Activated CD8-positive, alpha-beta T cell treated with anti-CD3 and anti-CD28 coated beads for 36 hours (primary cell): ENCODE results near the gene TMEM63B. TPM values are rescaled to one million over a fixed set of nuclear protein-coding genes. Genes with fewer than 3 reads are reported as not detected.

Experiments used
- ATAC-seq: fragments of 200-7000 bp; cut with Tn5 transposase; one replicate; pipeline ENCODE4 v1.10.0; 2021; ENCODE audit warnings: mild to moderate bottlenecking, moderate library complexity
- CTCF ChIA-PET: fragments of 350-600 bp; sonication (Branson Sonifier 250); formaldehyde crosslinking; loops from one replicate; lab custom pipeline; 2021; ENCODE audit warnings: antibody characterized with exemption; lab: Charles Lee
- POLR2A ChIA-PET: fragments of 350-600 bp; sonication (Branson Sonifier 250); formaldehyde crosslinking; loops from one replicate; lab custom pipeline; 2021; ENCODE audit warnings: antibody characterized with exemption; lab: Charles Lee
- DNase-seq: peaks from one replicate; pipeline ENCODE4 v3.0.0-alpha.2; 2020
- H3K27ac Mint-ChIP-seq: one replicate; pipeline ENCODE4 v1.8.0; 2021; ENCODE audit warnings: mild to moderate bottlenecking, mixed read lengths
- H3K27me3 Mint-ChIP-seq: one replicate; pipeline ENCODE4 v1.8.0; 2021; ENCODE audit warnings: mixed read lengths
- H3K36me3 Mint-ChIP-seq: one replicate; pipeline ENCODE4 v1.8.0; 2021; ENCODE audit warnings: low read depth, mixed read lengths
- H3K4me1 Mint-ChIP-seq: one replicate; pipeline ENCODE4 v1.8.0; 2021; ENCODE audit warnings: low read depth, mixed read lengths
- H3K4me3 Mint-ChIP-seq: one replicate; pipeline ENCODE4 v1.8.0; 2021; ENCODE audit warnings: mild to moderate bottlenecking, moderate library complexity, mixed read lengths
- H3K9me3 Mint-ChIP-seq: one replicate; pipeline ENCODE4 v1.8.0; 2021; ENCODE audit warnings: mixed read lengths
- intact Hi-C: fragments of 100-400 bp; cut with micrococcal nuclease; formaldehyde crosslinking; loops from one replicate; pipeline ENCODE4 v1.10.0; 2022
- total RNA-seq, 2 experiments: library from RNA; stranded (reverse); gene quantifications; one replicate each; pipeline ENCODE4 v1.2.3, GENCODE V29; 2021
- TF ChIP-seq, protein P1 (sequence below): fragments of 200-600 bp; IDR thresholded peaks from one replicate; pipeline ENCODE4 v1.8.0; 2022; ENCODE audit warnings: antibody characterized with exemption, mild to moderate bottlenecking

TMEM63B gene
- total RNA-seq, 2 experiments from 2014 or later, result 9.1 to 12.9 TPM

- ChIA-PET POLR2A (interaction anchor here (1.0 kb wide), 1 partner anchor 136 kb away, joined by 3 read pairs; the partner anchor contains the start of gene HSP90AB1), CTCF (interaction anchor here (1.0 to 2.6 kb wide), 6 partner anchors 10 to 41 kb away, joined by 3 to 7 read pairs (median 5); no protein-coding TSS in a partner anchor)
- no peaks in the 10 kb centered on the region for H3K27me3 Mint-ChIP-seq
- H3K4me3 Mint-ChIP-seq, result no peak overlapping the region
- TF ChIP-seq, protein P1, sequence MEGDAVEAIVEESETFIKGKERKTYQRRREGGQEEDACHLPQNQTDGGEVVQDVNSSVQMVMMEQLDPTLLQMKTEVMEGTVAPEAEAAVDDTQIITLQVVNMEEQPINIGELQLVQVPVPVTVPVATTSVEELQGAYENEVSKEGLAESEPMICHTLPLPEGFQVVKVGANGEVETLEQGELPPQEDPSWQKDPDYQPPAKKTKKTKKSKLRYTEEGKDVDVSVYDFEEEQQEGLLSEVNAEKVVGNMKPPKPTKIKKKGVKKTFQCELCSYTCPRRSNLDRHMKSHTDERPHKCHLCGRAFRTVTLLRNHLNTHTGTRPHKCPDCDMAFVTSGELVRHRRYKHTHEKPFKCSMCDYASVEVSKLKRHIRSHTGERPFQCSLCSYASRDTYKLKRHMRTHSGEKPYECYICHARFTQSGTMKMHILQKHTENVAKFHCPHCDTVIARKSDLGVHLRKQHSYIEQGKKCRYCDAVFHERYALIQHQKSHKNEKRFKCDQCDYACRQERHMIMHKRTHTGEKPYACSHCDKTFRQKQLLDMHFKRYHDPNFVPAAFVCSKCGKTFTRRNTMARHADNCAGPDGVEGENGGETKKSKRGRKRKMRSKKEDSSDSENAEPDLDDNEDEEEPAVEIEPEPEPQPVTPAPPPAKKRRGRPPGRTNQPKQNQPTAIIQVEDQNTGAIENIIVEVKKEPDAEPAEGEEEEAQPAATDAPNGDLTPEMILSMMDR, result no peak
- no peaks in the 10 kb centered on the region for H3K9me3 Mint-ChIP-seq
- H3K4me1 Mint-ChIP-seq, result no peaks in the 10 kb centered on the region
- ATAC-seq (no peak), DNase-seq (no peak)
- intact Hi-C loops, result no loop called here
- peak overlapping the region; percentile 13 for H3K27ac Mint-ChIP-seq
- peaks cover 30% of the 10 kb centered on the region for H3K36me3 Mint-ChIP-seq
Measured at GRCh38 chr6:44110005-44110676, 17.2 kb upstream of the TMEM63B start.

- POLR2A ChIA-PET, result interaction anchor here (0.6 kb wide), 1 partner anchor 136 kb away, joined by 3 read pairs; the partner anchor contains the start of gene HSP90AB1
- Mint-ChIP-seq H3K9me3 (no peaks in the 10 kb centered on the region), H3K27ac (no peak overlapping the region), H3K4me1 (no peaks in the 10 kb centered on the region), H3K27me3 (no peaks in the 10 kb centered on the region), H3K36me3 (peaks cover 32% of the 10 kb centered on the region), H3K4me3 (no peak overlapping the region)
- ATAC-seq (no peak), DNase-seq (no peak)
- CTCF ChIA-PET, result interaction anchor here (1.2 to 2.6 kb wide), 5 partner anchors 11 to 443 kb away, joined by 3 to 7 read pairs (median 6); no protein-coding TSS in a partner anchor
- intact Hi-C loops, result no loop called here
- TF ChIP-seq, protein P1, result no peak
Measured at GRCh38 chr6:44110966-44111365, 16.4 kb upstream of the TMEM63B start.

- Mint-ChIP-seq H3K27ac (peak overlapping the region; percentile 9), H3K4me1 (peaks cover 6% of the 10 kb centered on the region), H3K27me3 (no peaks in the 10 kb centered on the region)
Measured at GRCh38 chr6:44111434-44112417, 15.6 kb upstream of the TMEM63B start.

DNA sequence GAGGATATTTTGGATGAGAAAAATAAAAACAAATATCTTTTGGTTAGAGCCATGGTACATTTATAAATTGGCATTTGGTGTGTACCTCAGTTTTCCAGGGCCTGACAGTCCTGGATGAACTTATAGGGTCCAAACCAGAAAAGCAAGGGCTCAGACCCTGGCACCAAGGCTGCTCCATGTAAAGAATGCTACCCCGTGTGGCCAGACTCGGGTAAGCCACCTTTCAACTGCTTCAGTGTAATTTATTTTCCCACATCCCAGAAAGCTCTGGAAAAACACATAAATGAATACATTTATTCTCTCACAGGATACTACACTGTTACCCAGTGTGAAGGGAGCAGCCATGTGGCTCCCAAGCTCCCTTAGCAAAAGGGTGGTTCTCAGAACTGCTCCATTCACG lies 13.9 kb upstream of the TMEM63B start:
- no peaks in the 10 kb centered on the region for H3K9me3 Mint-ChIP-seq
- no peak overlapping the region for H3K4me3 Mint-ChIP-seq
- ChIA-PET POLR2A (no interaction called here), CTCF (interaction anchor here (1.4 kb wide), 2 partner anchors 9 to 17 kb away, joined by 4 read pairs; no protein-coding TSS in a partner anchor)
- TF ChIP-seq, protein P1, result peak; percentile 22
- ATAC-seq, result no peak
- no peaks in the 10 kb centered on the region for H3K27me3 Mint-ChIP-seq
- H3K27ac Mint-ChIP-seq, result no peak overlapping the region
- peaks cover 19% of the 10 kb centered on the region for H3K4me1 Mint-ChIP-seq
- DNase-seq, result no peak
- peaks cover 35% of the 10 kb centered on the region for H3K36me3 Mint-ChIP-seq
- intact Hi-C loops, result no loop called here

More at GRCh38 chr6:44111434-44112417, 15.6 kb upstream of the TMEM63B start:
- Mint-ChIP-seq H3K36me3 (peaks cover 32% of the 10 kb centered on the region), H3K9me3 (no peaks in the 10 kb centered on the region), H3K4me3 (no peak overlapping the region)
- TF ChIP-seq, protein P1, result no peak
- intact Hi-C loops, result no loop called here
- POLR2A ChIA-PET, result interaction anchor here (0.6 kb wide), 1 partner anchor 64 kb away, joined by 3 read pairs; no protein-coding TSS in a partner anchor
- no peak for DNase-seq
- CTCF ChIA-PET, result interaction anchor here (0.6 to 2.6 kb wide), 8 partner anchors 11 to 444 kb away, joined by 3 to 7 read pairs (median 4); no protein-coding TSS in a partner anchor
- ATAC-seq, result no peak
